ENCODE data around the gene CZIB.

Gene CZIB

GRCh38 chr1:53264048-53264447 is 43.6 kb upstream of the CZIB start:
- TF ChIP-seq CTCF (IDR thresholded peaks at IDR 0.05; ENCODE audit: low read depth, low read length) (no peak), POLR2A (IDR thresholded peaks at IDR 0.05; ENCODE audit: extremely low read depth, insufficient read length) (no peak), MYC (IDR thresholded peaks at IDR 0.05; ENCODE audit: low read depth, low read length) (no peak), MAX (IDR thresholded peaks at IDR 0.05; ENCODE audit: low read depth, low read length) (no peak)
- no peak for DNase-seq (ENCODE audit: low read depth)
- no peak overlapping the region for H3K4me3 ChIP-seq (ENCODE audit: low read depth, low read length)

- no peak overlapping the region for H3K4me3 ChIP-seq (ENCODE audit: low read depth, low read length)
- no peak for DNase-seq (ENCODE audit: low read depth)
- no peak for TF ChIP-seq POLR2A (IDR thresholded peaks at IDR 0.05; ENCODE audit: extremely low read depth, insufficient read length)
Measured at GRCh38 chr1:53262000-53262399, 41.6 kb upstream of the CZIB start.

GRCh38 chr1:53260631-53261247 is 40.3 kb upstream of the CZIB start:
- DNase-seq (ENCODE audit: low read depth) = no peak
- TF ChIP-seq CTCF (IDR thresholded peaks at IDR 0.05; ENCODE audit: low read depth, low read length) (no peak), MYC (IDR thresholded peaks at IDR 0.05; ENCODE audit: low read depth, low read length) (no peak), POLR2A (IDR thresholded peaks at IDR 0.05; ENCODE audit: extremely low read depth, insufficient read length) (no peak), MAX (IDR thresholded peaks at IDR 0.05; ENCODE audit: low read depth, low read length) (no peak)
- H3K4me3 ChIP-seq (ENCODE audit: low read depth, low read length) = no peak overlapping the region

- H3K4me3 ChIP-seq (ENCODE audit: low read depth, low read length) = no peak overlapping the region
- no peak for DNase-seq (ENCODE audit: low read depth)
- TF ChIP-seq MAX (IDR thresholded peaks at IDR 0.05; ENCODE audit: low read depth, low read length) (no peak), POLR2A (IDR thresholded peaks at IDR 0.05; ENCODE audit: extremely low read depth, insufficient read length) (no peak), CTCF (IDR thresholded peaks at IDR 0.05; ENCODE audit: low read depth, low read length) (no peak), MYC (IDR thresholded peaks at IDR 0.05; ENCODE audit: low read depth, low read length) (no peak)
Measured at GRCh38 chr1:53259932-53260331, 39.5 kb upstream of the CZIB start.

- DNase-seq (ENCODE audit: low read depth) = no peak
- no peak for TF ChIP-seq MAX (IDR thresholded peaks at IDR 0.05; ENCODE audit: low read depth, low read length)
- no peak overlapping the region for H3K4me3 ChIP-seq (ENCODE audit: low read depth, low read length)
Measured at GRCh38 chr1:53258216-53258615, 37.8 kb upstream of the CZIB start.

- DNase-seq (ENCODE audit: low read depth) = no peak
- H3K4me3 ChIP-seq (ENCODE audit: low read depth, low read length) = no peak overlapping the region
- TF ChIP-seq MYC (IDR thresholded peaks at IDR 0.05; ENCODE audit: low read depth, low read length) (no peak), CTCF (IDR thresholded peaks at IDR 0.05; ENCODE audit: low read depth, low read length) (no peak), MAX (IDR thresholded peaks at IDR 0.05; ENCODE audit: low read depth, low read length) (no peak), POLR2A (IDR thresholded peaks at IDR 0.05; ENCODE audit: extremely low read depth, insufficient read length) (no peak)
Measured at GRCh38 chr1:53257454-53258081, 37.1 kb upstream of the CZIB start.

Data from NB4 (cell line).